ENCODE measurements around the gene HYI. TPM values are rescaled to one million over a fixed set of nuclear protein-coding genes. Genes with fewer than 3 reads are reported as not detected.

The HYI gene
- total RNA-seq, 1 donor from 2014 or later = 33.4 TPM

- Histone ChIP-seq H3K27me3 (ENCODE audit: control insufficient read depth in 3 of 3, insufficient read depth in 3 of 3, low read length in 3 of 3) (no peaks in the 10 kb centered on the region), H3K9ac (ENCODE audit: low read depth in 1 of 3, low read length in 3 of 3) (no peak overlapping the region), H3K36me3 (ENCODE audit: control insufficient read depth in 3 of 3, insufficient read depth in 3 of 3, low read length in 3 of 3) (peaks cover 37 to 48% (median 40%) of the 10 kb centered on the region in 3 donors)
Measured at GRCh38 chr1:43404353-43404752, 49.4 kb downstream of the HYI start.

GRCh38 chr1:43402089-43402865 lies 51.5 kb downstream of the HYI start:
- H3K27me3 ChIP-seq (ENCODE audit: control insufficient read depth in 3 of 3, insufficient read depth in 3 of 3, low read length in 3 of 3) = no peaks in the 10 kb centered on the region
- H3K4me1 ChIP-seq (ENCODE audit: control insufficient read depth in 3 of 3, insufficient read depth in 3 of 3, low read length in 3 of 3) = peaks cover 0 to 3% (median 0%) of the 10 kb centered on the region in 3 donors
- no peaks in the 10 kb centered on the region for H3K9me3 ChIP-seq (ENCODE audit: control insufficient read depth in 3 of 3, low read length in 3 of 3)
- no peak overlapping the region for H3K27ac ChIP-seq (ENCODE audit: low read depth, low read length)
- H3K36me3 ChIP-seq (ENCODE audit: control insufficient read depth in 3 of 3, insufficient read depth in 3 of 3, low read length in 3 of 3) = peaks cover 26 to 40% (median 31%) of the 10 kb centered on the region in 3 donors
- H3K4me3 ChIP-seq (ENCODE audit: low read length in 3 of 3) = no peak overlapping the region
- H3K9ac ChIP-seq (ENCODE audit: low read depth in 1 of 3, low read length in 3 of 3) = no peak overlapping the region

More at GRCh38 chr1:43404353-43404752, 49.4 kb downstream of the HYI start:
- H3K9me3 ChIP-seq (ENCODE audit: control insufficient read depth in 3 of 3, low read length in 3 of 3) = no peaks in the 10 kb centered on the region
- H3K4me3 ChIP-seq (ENCODE audit: low read length in 3 of 3) = no peak overlapping the region
- peaks cover 0 to 3% (median 0%) of the 10 kb centered on the region in 3 donors for H3K4me1 ChIP-seq (ENCODE audit: control insufficient read depth in 3 of 3, insufficient read depth in 3 of 3, low read length in 3 of 3)
- H3K27ac ChIP-seq (ENCODE audit: low read depth, low read length) = no peak overlapping the region

Small RNA genes lying within 50 kb of the gene (small RNA-seq; reads per million reads assigned to genes)
- not detected for gene MIR6735

Other genes starting within 250 kb of the HYI start
- 0.52 TPM for gene TMEM125, start 183.9 kb downstream of the HYI start, total RNA-seq
- not detected for gene C1orf210, start 168.3 kb downstream of the HYI start, total RNA-seq
- gene TIE1, start 152.9 kb downstream of the HYI start, total RNA-seq = 49.6 TPM
- not detected for gene MPL, start 116.1 kb downstream of the HYI start, total RNA-seq
- gene CDC20, start 95.0 kb downstream of the HYI start, total RNA-seq = 6.8 TPM
- gene ELOVL1, start 85.9 kb downstream of the HYI start, total RNA-seq = 13.0 TPM
- 34.4 TPM for gene MED8, start 64.1 kb downstream of the HYI start, total RNA-seq
- gene SZT2, start 64.0 kb downstream of the HYI start, total RNA-seq = 21.4 TPM
- gene PTPRF, start 77.0 kb upstream of the HYI start, total RNA-seq = 10.4 TPM
- 34.4 TPM for gene KDM4A, start 196.2 kb upstream of the HYI start, total RNA-seq

Data from skeletal muscle tissue (tissue), 5 donors.